A673 (cell line): ENCODE measurements around the gene LYPD5. TPM values are rescaled to one million over a fixed set of nuclear protein-coding genes. Genes with fewer than 3 reads are reported as not detected.

Experiments
- BruUV-seq: library from RNA; stranded (reverse); fragments of 400-500 nt; replicated peaks from 2 replicates; lab custom pipeline; 2021; lab: Mats Ljungman, UMichigan
- CTCF ChIA-PET: fragments of 300-600 bp; sonication (Branson Sonifier 250); formaldehyde crosslinking; loops from one replicate; lab custom pipeline; 2022; ENCODE audit warnings: antibody characterized with exemption; lab: Charles Lee
- POLR2A ChIA-PET: fragments of 300-600 bp; sonication (Branson Sonifier 250); formaldehyde crosslinking; loops from one replicate; lab custom pipeline; 2022; ENCODE audit warnings: antibody characterized with exemption; ENCODE audit not compliant: low non-redundant PET; lab: Charles Lee
- DNase-seq: peaks from one replicate; pipeline ENCODE4 v3.0.0-alpha.2; 2015; ENCODE audit warnings: low spot score
- H3K27ac ChIP-seq: fragments of 200-600 bp; sonication (generic); 2 replicates; pipeline ENCODE4 v1.5.1; 2016; ENCODE audit warnings: mixed run types, low read depth, mild to moderate bottlenecking, mixed read lengths, antibody characterized with exemption, low read length; ENCODE audit not compliant: poor library complexity, severe bottlenecking
- H3K27me3 ChIP-seq: fragments of 200-600 bp; sonication (generic); replicated peaks from 2 replicates; pipeline ENCODE4 v1.6.1; 2017; ENCODE audit warnings: mixed run types, low read depth, mild to moderate bottlenecking, mixed read lengths, antibody characterized with exemption, low read length; ENCODE audit not compliant: insufficient read depth, poor library complexity
- H3K36me3 ChIP-seq: fragments of 200-600 bp; sonication (generic); 2 replicates; pipeline ENCODE4 v1.6.1; 2016; ENCODE audit warnings: mixed run types, mild to moderate bottlenecking, mixed read lengths, antibody characterized with exemption, low read length; ENCODE audit not compliant: insufficient read depth, poor library complexity, severe bottlenecking
- H3K4me1 ChIP-seq: fragments of 200-600 bp; sonication (generic); 2 replicates; pipeline ENCODE4 v1.6.1; 2017; ENCODE audit warnings: mixed run types, mild to moderate bottlenecking, mixed read lengths, antibody characterized with exemption, low read length; ENCODE audit not compliant: insufficient read depth, poor library complexity, severe bottlenecking
- H3K4me3 ChIP-seq: fragments of 200-600 bp; sonication (generic); 2 replicates; pipeline ENCODE4 v1.5.1; 2016; ENCODE audit warnings: low read depth, mixed run types, mild to moderate bottlenecking, mixed read lengths, low read length; ENCODE audit not compliant: poor library complexity, severe bottlenecking
- H3K9me3 ChIP-seq: fragments of 200-600 bp; sonication (generic); 2 replicates; pipeline ENCODE4 v1.6.1; 2016; ENCODE audit warnings: mixed run types, low read depth, mild to moderate bottlenecking, mixed read lengths, antibody characterized with exemption, low read length; ENCODE audit not compliant: poor library complexity, severe bottlenecking
- EZH2 ChIP-seq: fragments of 200-600 bp; sonication (generic); IDR thresholded peaks from 2 replicates; pipeline ENCODE4 v1.6.1; 2017; ENCODE audit warnings: borderline replicate concordance, low read depth, mild to moderate bottlenecking, mixed read lengths, antibody characterized with exemption, low read length; ENCODE audit not compliant: poor library complexity, severe bottlenecking
- intact Hi-C: fragments of 100-400 bp; cut with micrococcal nuclease; formaldehyde crosslinking; loops from one replicate; pipeline ENCODE4 v1.10.0; 2022; ENCODE audit not compliant: unreplicated experiment
- total RNA-seq: library from RNA; stranded (reverse); gene quantifications from 2 replicates; pipeline ENCODE4 v1.2.3, GENCODE V29; 2021
- TF ChIP-seq, protein P1 (sequence below): fragments of 300-800, 200-600 bp; sonication (generic); conservative IDR thresholded peaks from 2 replicates; pipeline ENCODE4 v1.5.1; 2017; ENCODE audit warnings: low read depth, mild to moderate bottlenecking, antibody characterized with exemption, low read length, moderate library complexity, mixed read lengths

LYPD5 gene
- total RNA-seq, 1 experiment from 2014 or later: not detected

DNA sequence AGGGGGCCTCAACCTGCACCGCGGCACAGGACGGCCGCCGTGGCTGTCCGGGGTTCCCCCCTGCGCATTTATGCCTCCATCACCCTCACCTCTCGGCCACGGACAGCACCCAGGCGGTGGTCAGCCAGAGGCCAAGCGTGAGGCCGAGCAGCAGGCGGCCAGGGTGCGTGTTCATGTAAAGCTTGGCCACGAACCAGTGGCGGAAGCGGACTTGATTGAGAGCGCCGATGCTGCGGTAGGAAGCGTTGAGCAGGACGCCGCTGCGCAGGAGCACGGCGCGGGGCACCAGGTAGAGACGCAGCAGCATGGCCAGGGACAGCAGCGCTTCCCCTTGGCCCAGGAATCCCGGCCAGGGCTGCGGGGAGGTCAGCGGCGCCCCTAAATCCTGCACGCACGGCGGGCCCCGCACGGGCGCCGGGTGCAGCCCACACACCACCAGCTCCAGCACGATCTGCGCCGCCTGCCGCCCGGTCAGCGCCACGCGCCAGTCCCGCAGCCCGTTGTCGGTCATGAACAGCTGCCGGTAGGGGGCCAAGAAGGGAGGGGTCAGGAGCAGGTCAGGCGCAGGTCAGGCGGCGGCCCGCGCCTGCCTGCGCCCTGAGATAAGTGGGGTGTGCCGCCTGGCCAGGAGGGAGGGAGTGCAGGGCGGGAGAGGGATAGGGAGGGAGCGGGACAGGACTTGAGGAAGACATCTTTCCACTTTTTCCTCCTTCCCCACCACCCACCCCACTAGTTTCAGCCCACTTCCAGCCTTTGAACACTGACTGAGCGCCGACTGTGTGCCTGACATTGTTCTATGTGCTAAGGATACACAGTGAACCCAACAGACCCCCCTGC is 27.9 kb downstream of the LYPD5 start:
- Histone ChIP-seq H3K27me3 (peaks cover 24% of the 10 kb centered on the region), H3K4me1 (peaks cover 9% of the 10 kb centered on the region), H3K27ac (no peak overlapping the region), H3K4me3 (peak overlapping the region; percentile 19), H3K36me3 (no peaks in the 10 kb centered on the region), H3K9me3 (no peaks in the 10 kb centered on the region)
- intact Hi-C loops: no loop called here
- DNase-seq: no peak
- CTCF ChIA-PET: no interaction called here
- no TSS peak for BruUV-seq
- TF ChIP-seq, protein P1, sequence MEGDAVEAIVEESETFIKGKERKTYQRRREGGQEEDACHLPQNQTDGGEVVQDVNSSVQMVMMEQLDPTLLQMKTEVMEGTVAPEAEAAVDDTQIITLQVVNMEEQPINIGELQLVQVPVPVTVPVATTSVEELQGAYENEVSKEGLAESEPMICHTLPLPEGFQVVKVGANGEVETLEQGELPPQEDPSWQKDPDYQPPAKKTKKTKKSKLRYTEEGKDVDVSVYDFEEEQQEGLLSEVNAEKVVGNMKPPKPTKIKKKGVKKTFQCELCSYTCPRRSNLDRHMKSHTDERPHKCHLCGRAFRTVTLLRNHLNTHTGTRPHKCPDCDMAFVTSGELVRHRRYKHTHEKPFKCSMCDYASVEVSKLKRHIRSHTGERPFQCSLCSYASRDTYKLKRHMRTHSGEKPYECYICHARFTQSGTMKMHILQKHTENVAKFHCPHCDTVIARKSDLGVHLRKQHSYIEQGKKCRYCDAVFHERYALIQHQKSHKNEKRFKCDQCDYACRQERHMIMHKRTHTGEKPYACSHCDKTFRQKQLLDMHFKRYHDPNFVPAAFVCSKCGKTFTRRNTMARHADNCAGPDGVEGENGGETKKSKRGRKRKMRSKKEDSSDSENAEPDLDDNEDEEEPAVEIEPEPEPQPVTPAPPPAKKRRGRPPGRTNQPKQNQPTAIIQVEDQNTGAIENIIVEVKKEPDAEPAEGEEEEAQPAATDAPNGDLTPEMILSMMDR: peak; percentile 55
- no peak for TF ChIP-seq EZH2
- POLR2A ChIA-PET: no interaction called here

DNA sequence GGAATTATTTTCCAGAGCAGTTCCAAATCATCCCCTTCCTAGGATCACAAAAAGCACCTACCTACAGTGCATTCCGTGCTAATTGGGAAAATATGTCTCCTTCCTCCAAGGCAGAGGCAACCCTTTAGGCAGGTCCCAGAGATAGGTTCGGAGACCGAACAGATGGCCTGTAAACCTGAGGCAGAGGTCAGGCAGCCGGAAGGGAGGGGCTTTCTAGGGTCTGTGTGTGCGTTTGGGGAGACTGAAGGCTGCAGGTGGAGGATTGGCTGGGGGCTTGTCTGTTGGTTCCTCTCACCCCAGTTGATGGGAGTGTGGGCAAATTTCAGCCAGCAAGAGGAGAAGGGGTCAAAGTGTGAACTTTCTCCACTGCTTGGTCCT is 28.5 kb downstream of the LYPD5 start:
- intact Hi-C loops: no loop called here
- H3K36me3 ChIP-seq: no peaks in the 10 kb centered on the region
- peaks cover 24% of the 10 kb centered on the region for H3K27me3 ChIP-seq
- peaks cover 9% of the 10 kb centered on the region for H3K4me1 ChIP-seq
- no peak for TF ChIP-seq EZH2
- TF ChIP-seq, protein P1: no peak
- BruUV-seq: no TSS peak
- ChIA-PET POLR2A (no interaction called here), CTCF (no interaction called here)
- no peak for DNase-seq
- H3K9me3 ChIP-seq: no peaks in the 10 kb centered on the region
- H3K27ac ChIP-seq: no peak overlapping the region
- H3K4me3 ChIP-seq: no peak overlapping the region

DNA sequence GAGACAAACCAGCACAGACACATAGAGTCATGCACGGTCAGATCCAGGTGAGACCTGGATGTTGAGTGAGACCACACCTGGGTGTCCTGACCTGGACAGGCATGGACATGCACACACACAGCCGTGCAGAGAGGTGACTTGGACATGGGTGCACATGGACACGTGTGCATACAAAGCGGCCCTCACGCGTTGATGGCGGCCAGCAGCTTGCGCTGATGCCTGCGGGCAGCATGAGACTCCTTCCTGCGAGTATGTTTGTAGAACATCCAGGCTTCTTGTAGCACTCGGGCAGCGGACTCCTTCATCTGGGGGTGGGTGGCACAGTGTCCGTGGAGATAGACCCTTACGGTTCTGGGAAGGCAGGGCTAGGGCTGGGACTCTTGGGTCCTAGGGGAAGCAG is 33.0 kb downstream of the LYPD5 start:
- no peaks in the 10 kb centered on the region for H3K9me3 ChIP-seq
- H3K36me3 ChIP-seq: no peaks in the 10 kb centered on the region
- H3K4me3 ChIP-seq: no peak overlapping the region
- no peak overlapping the region for H3K27ac ChIP-seq
- ChIA-PET POLR2A (no interaction called here), CTCF (no interaction called here)
- intact Hi-C loops: no loop called here
- no TSS peak for BruUV-seq
- peaks cover 11% of the 10 kb centered on the region for H3K27me3 ChIP-seq
- no peak for TF ChIP-seq EZH2
- TF ChIP-seq, protein P1: no peak
- no peak for DNase-seq
- peaks cover 4% of the 10 kb centered on the region for H3K4me1 ChIP-seq
